GM10248 (cell line): ENCODE data around the gene GALNTL6.
"Not testable (repeated sequence)": the region's sequence is repeated elsewhere in the genome, so short reads cannot be mapped to it uniquely, and the experiment has no call there.

ENCODE experiments used
- CTCF ChIA-PET: fragments of 300-600 bp; sonication (Branson Sonifier 250); formaldehyde crosslinking; extraction: SDS; loops from one replicate; lab custom pipeline; 2021; ENCODE audit warnings: antibody characterized with exemption; lab: Yijun Ruan, JAX
- POLR2A ChIA-PET: fragments of 350-650 bp; sonication (Branson Sonifier 250); formaldehyde crosslinking; extraction: SDS; loops from one replicate; lab custom pipeline; 2020; ENCODE audit warnings: antibody characterized with exemption; lab: Yijun Ruan, JAX
- DNase-seq: peaks from one replicate; pipeline ENCODE4 v3.0.0; 2012; ENCODE audit errors: extremely low spot score
- TF ChIP-seq, protein P1 (sequence below): IDR thresholded peaks from 2 replicates; pipeline ENCODE4 v1.5.1; 2012; ENCODE audit warnings: mild to moderate bottlenecking, low read depth; ENCODE audit errors: extremely low read depth, missing control alignments, control extremely low read depth

The GALNTL6 gene

DNA sequence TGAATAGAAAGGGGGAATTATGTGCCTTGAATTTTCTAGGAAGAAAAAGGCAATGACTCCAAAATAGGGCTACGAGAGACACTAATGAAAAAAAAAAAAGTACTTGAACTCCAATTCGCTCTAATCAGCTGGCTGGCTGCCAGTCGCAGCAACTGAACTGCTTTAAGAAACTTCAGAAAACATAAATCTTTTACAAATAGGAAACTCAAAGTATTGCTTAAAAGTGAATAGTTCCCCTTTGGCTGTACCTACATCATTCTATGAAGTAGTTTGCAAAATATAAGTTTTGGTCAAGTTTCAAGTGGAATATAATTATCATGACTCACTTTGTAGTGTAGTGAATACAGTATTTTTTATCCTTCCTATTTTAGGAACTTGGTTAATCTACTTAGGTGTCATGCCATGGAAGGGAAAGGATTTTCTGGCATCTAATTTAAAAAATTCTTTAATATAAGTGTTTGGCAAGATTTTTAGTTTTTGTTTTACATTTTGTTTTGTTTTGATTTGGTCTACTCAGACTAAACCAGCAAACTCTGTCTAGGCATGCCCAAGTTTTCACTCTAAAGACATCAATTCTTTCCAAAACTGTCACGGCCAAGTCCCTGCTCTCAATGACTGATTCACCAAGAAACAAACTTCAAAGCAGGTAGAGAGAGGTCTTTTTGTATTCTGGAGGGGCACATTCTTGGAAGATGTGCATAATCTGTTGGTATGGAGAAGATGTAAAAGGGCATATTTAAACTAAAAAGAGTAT, 973.0 kb downstream of the GALNTL6 start:
- no peak for DNase-seq
- TF ChIP-seq, protein P1, sequence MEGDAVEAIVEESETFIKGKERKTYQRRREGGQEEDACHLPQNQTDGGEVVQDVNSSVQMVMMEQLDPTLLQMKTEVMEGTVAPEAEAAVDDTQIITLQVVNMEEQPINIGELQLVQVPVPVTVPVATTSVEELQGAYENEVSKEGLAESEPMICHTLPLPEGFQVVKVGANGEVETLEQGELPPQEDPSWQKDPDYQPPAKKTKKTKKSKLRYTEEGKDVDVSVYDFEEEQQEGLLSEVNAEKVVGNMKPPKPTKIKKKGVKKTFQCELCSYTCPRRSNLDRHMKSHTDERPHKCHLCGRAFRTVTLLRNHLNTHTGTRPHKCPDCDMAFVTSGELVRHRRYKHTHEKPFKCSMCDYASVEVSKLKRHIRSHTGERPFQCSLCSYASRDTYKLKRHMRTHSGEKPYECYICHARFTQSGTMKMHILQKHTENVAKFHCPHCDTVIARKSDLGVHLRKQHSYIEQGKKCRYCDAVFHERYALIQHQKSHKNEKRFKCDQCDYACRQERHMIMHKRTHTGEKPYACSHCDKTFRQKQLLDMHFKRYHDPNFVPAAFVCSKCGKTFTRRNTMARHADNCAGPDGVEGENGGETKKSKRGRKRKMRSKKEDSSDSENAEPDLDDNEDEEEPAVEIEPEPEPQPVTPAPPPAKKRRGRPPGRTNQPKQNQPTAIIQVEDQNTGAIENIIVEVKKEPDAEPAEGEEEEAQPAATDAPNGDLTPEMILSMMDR = no peak
- ChIA-PET POLR2A (no interaction called here), CTCF (no interaction called here)

DNA sequence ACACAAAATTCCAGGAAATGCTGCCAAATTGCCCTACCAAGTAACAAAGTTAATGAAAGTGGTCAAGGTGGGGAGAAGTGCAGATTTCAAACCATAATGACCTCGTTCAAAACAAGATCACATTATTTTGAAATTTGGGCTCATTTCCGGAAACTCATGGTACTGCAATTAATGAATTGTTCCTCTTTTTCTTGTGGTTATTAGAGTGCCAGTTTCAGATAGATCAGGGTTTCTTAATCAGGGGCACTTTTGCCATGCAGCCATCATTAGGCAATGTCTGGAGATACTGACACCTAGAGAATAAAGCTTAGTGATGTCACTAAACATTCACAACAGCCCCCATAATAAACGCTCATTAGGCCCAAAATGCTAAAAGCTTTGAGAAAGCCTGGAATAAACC, 973.9 kb downstream of the GALNTL6 start:
- ChIA-PET CTCF (no interaction called here), POLR2A (no interaction called here)
- no peak for DNase-seq
- TF ChIP-seq, protein P1 = no peak

DNA sequence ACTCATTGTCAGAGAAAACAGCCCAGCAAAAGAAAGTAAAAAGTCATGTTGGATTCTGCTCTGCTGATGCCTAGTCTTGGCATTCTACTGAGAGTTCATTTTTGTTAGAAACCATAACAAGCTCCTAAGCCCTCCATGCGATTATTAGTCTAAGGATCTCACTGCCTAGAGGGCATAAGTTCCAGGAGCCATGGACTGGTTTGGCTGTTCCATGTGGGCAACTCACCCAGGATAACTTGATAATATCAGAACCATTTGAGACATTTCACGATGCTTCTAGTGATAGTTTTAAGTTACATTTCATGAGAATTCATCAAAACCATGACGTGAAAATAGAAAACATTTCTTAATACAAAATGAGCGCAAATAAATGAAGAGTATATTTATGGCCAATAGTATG, 978.6 kb downstream of the GALNTL6 start:
- POLR2A ChIA-PET = no interaction called here
- CTCF ChIA-PET = no interaction called here
- TF ChIP-seq, protein P1 = no peak
- no peak for DNase-seq

DNA sequence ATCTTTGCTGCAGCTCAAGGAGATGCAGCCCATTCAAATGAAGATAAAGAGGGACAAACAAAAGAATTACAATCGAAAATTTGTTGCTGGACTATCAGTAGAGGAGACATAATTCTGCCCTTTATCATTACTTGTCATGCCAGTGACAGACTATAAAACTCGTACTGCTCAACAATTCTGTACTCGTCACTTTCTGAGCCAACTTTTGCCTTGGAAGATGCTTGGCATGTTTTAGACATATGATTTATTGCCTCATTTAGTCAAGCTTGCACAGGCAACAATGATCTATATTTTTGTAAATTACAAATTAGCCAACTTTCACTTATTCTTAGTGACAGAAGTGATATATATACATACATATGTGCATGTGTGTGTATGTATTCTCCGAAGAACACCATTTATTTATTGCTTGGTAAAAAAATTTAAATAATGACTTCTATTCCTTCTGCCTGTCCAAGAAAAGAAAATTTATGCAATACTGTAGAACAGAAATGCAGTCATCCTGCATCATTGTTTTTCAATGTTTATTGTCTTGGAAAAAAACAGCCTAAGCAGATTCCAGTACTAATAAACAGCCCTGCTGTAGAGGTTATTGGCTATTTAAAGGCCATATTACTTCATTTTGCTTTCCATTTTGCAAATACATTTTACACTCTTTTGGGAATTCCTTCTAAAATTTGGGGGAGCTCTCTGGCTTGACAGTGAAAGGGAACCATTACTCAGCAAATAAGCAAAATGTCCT, 980.5 kb downstream of the GALNTL6 start:
- POLR2A ChIA-PET = no interaction called here
- DNase-seq = no peak
- TF ChIP-seq, protein P1 = no peak
- CTCF ChIA-PET = no interaction called here

DNA sequence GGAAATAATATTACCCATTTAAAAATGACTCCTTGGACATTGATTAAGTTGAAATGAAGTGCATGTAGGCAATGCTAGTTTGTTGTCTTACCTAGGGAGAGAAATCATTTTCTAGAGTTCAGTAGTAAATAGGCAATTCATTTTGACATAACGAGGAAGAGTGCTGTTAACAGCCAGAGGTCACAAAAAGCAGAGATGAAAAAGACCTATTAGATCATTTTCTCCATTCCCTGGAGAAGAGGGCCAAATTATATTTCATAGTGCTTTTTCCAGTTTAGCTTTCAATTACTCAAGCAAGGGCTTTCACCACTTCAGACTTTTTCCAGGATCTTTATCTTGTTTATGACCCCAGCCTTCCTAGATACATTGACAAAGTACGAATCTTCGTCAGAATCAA, 981.1 kb downstream of the GALNTL6 start:
- ChIA-PET POLR2A (no interaction called here), CTCF (no interaction called here)
- no peak for DNase-seq
- TF ChIP-seq, protein P1 = no peak

DNA sequence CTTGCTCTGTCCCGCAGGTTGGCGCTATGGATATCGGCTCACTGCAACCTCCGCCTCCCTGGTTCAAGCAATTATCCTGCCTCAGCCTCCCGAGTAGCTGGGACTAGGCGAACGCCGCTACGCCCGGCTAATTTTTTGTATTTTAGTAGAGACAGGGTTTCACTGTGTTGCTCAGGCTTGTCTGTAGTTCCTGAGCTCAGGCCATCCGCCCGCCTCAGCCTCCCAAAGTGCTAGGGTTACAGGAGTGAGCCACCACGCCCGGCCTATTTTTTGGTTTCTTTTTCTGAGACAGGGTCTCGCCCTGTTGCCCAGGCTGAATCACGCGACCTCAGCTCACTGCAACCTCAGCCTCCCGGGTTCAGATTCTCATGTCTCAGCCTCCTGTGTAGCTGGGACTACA, 984.1 kb downstream of the GALNTL6 start:
- CTCF ChIA-PET, POLR2A ChIA-PET, DNase-seq: not testable (repeated sequence)

DNA sequence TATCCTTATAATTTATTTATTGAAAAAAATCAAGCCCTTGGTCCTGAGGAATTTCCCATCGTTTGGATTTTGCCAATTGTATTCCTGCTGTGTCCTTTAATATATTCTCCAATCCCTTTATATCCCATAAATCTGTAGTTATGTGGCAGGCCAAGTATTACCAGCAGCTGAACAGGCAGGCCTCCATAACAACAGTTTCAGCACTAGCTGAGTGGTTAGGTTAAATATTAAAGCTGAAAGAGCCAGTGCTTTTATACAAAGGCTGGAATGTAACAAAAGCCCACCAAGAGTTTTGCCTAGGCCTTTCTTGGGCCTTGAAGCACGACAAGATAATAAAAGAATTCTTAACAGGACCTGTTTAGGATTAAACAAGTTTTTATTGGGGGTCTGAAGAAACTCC, 988.8 kb downstream of the GALNTL6 start:
- no peak for DNase-seq
- CTCF ChIA-PET = no interaction called here
- POLR2A ChIA-PET = no interaction called here
- TF ChIP-seq, protein P1 = no peak
